ENCODE measurements around the gene TAF7.

- TF ChIP-seq RCOR1 (IDR thresholded peaks at IDR 0.05; ENCODE audit: low read length) (no peak), CTCF (IDR thresholded peaks at IDR 0.05) (peak; percentile 43), POLR2AphosphoS5 (IDR thresholded peaks at IDR 0.05; ENCODE audit: low read depth, low read length) (no peak), TAF1 (IDR thresholded peaks at IDR 0.05; ENCODE audit: borderline replicate concordance, low read depth, low read length) (no peak), CHD2 (IDR thresholded peaks at IDR 0.05; ENCODE audit: low read length, partially characterized antibody) (no peak), EP300 (IDR thresholded peaks at IDR 0.05; ENCODE audit: borderline replicate concordance in 1 of 2, low read depth in 1 of 2, low read length in 1 of 2) (no peak), ELF1 (IDR thresholded peaks at IDR 0.05) (no peak), YY1 (IDR thresholded peaks at IDR 0.05; ENCODE audit: low read depth) (no peak), MXI1 (IDR thresholded peaks at IDR 0.05; ENCODE audit: low read depth, low read length) (no peak), SMC3 (IDR thresholded peaks at IDR 0.05; ENCODE audit: low read depth, low read length) (no peak), NRF1 (IDR thresholded peaks at IDR 0.05; ENCODE audit: low read depth, low read length) (no peak), RAD21 (IDR thresholded peaks at IDR 0.05; ENCODE audit: low read length) (peak; percentile 47), REST (IDR thresholded peaks at IDR 0.05; ENCODE audit: low read depth, low read length) (no peak)
Measured at GRCh38 chr5:141338538-141339306, 18.1 kb upstream of the TAF7 start, which contains the start of gene PCDHGA2.

Data from SK-N-SH (cell line).